WTC11 (cell line): ENCODE data around the gene RAB40B. TPM values are rescaled to one million over a fixed set of nuclear protein-coding genes. Genes with fewer than 3 reads are reported as not detected.

Source experiments
- ATAC-seq: fragments of 200-7000 bp; cut with Tn5 transposase; 2 replicates; pipeline ENCODE4 v1.10.0; 2021; ENCODE audit warnings: mild to moderate bottlenecking, moderate library complexity
- CTCF ChIA-PET: fragments of 300-600 bp; sonication (Branson Sonifier 250); formaldehyde crosslinking; loops from one replicate; lab custom pipeline; 2021; ENCODE audit warnings: antibody characterized with exemption; lab: Charles Lee
- POLR2A ChIA-PET: fragments of 350-600 bp; sonication (Branson Sonifier 250); formaldehyde crosslinking; loops from one replicate; lab custom pipeline; 2021; ENCODE audit warnings: antibody characterized with exemption; lab: Charles Lee
- DNase-seq: peaks from one replicate; pipeline ENCODE4 v3.0.0; 2021; ENCODE audit warnings: low spot score
- H3K27ac Mint-ChIP-seq: 2 replicates; pipeline ENCODE4 v1.8.0; 2021; ENCODE audit warnings: mixed read lengths
- H3K27me3 Mint-ChIP-seq: 2 replicates; pipeline ENCODE4 v1.8.0; 2021; ENCODE audit warnings: low read depth, mild to moderate bottlenecking, moderate library complexity, mixed read lengths
- H3K36me3 Mint-ChIP-seq: 2 replicates; pipeline ENCODE4 v1.8.0; 2021; ENCODE audit warnings: mixed read lengths
- H3K4me1 Mint-ChIP-seq: 2 replicates; pipeline ENCODE4 v1.8.0; 2022; ENCODE audit warnings: mixed read lengths
- H3K4me3 Mint-ChIP-seq: 2 replicates; pipeline ENCODE4 v1.8.0; 2021; ENCODE audit warnings: mild to moderate bottlenecking, moderate library complexity, mixed read lengths
- H3K9me3 Mint-ChIP-seq: 2 replicates; pipeline ENCODE4 v1.8.0; 2021; ENCODE audit warnings: mixed read lengths
- ESRRA ChIP-seq: sonication (generic); formaldehyde crosslinking; IDR thresholded peaks from 2 replicates; pipeline ENCODE4 v1.8.1; 2022; ENCODE audit warnings: mild to moderate bottlenecking, missing genetic modification reagents, borderline replicate concordance
- HMGXB4 ChIP-seq: sonication (generic); formaldehyde crosslinking; IDR thresholded peaks from 2 replicates; pipeline ENCODE4 v1.8.1; 2023; ENCODE audit warnings: mild to moderate bottlenecking, moderate library complexity, missing genetic modification reagents
- IRF2 ChIP-seq: sonication (generic); formaldehyde crosslinking; IDR thresholded peaks from 2 replicates; pipeline ENCODE4 v1.8.0; 2022; ENCODE audit warnings: low read depth, missing genetic modification reagents, borderline replicate concordance
- MAX ChIP-seq: sonication (generic); formaldehyde crosslinking; IDR thresholded peaks from 2 replicates; pipeline ENCODE4 v1.8.0; 2022; ENCODE audit warnings: mild to moderate bottlenecking, missing genetic modification reagents
- MYBL2 ChIP-seq: sonication (generic); formaldehyde crosslinking; IDR thresholded peaks from 2 replicates; pipeline ENCODE4 v1.8.1; 2023; ENCODE audit warnings: mild to moderate bottlenecking, moderate library complexity, missing genetic modification reagents
- NFE2L1 ChIP-seq: sonication (generic); formaldehyde crosslinking; IDR thresholded peaks from 2 replicates; pipeline ENCODE4 v1.8.1; 2023; ENCODE audit warnings: missing genetic modification reagents
- PRDM15 ChIP-seq: sonication (generic); formaldehyde crosslinking; IDR thresholded peaks from 2 replicates; pipeline ENCODE4 v1.8.0; 2022; ENCODE audit warnings: missing genetic modification reagents
- PREB ChIP-seq: sonication (generic); formaldehyde crosslinking; IDR thresholded peaks from 2 replicates; pipeline ENCODE4 v1.8.1; 2022; ENCODE audit warnings: mild to moderate bottlenecking, missing genetic modification reagents, moderate library complexity, borderline replicate concordance
- SMAD3 ChIP-seq: sonication (generic); formaldehyde crosslinking; IDR thresholded peaks from 2 replicates; pipeline ENCODE4 v1.8.0; 2022; ENCODE audit warnings: missing genetic modification reagents, mild to moderate bottlenecking, borderline replicate concordance
- TCF7 ChIP-seq: sonication (generic); formaldehyde crosslinking; IDR thresholded peaks from 2 replicates; pipeline ENCODE4 v1.8.0; 2022; ENCODE audit warnings: mild to moderate bottlenecking, low read depth, missing genetic modification reagents, moderate library complexity
- ZNF219 ChIP-seq: sonication (generic); formaldehyde crosslinking; IDR thresholded peaks from 2 replicates; pipeline ENCODE4 v1.8.0; 2023; ENCODE audit warnings: missing genetic modification reagents, mild to moderate bottlenecking, borderline replicate concordance
- ZNF396 ChIP-seq: fragments of 250-450 bp; sonication (Bioruptor Pico); IDR thresholded peaks from 2 replicates; pipeline ENCODE4 v1.8.0; 2021; ENCODE audit warnings: mild to moderate bottlenecking, moderate library complexity, borderline replicate concordance
- ZNF512 ChIP-seq: sonication (generic); formaldehyde crosslinking; IDR thresholded peaks from 2 replicates; pipeline ENCODE4 v1.8.1; 2022; ENCODE audit warnings: missing genetic modification reagents, borderline replicate concordance
- ZSCAN18 ChIP-seq: fragments of 250-450 bp; sonication (Bioruptor Pico); IDR thresholded peaks from 2 replicates; pipeline ENCODE4 v2.1.2; 2022; ENCODE audit warnings: mild to moderate bottlenecking, moderate library complexity
- total RNA-seq: library from RNA; stranded (reverse); gene quantifications from 3 replicates; pipeline ENCODE4 v1.2.3, GENCODE V29; 2021

RAB40B gene
- total RNA-seq, 1 experiment from 2014 or later = 3.1 TPM

- TF ChIP-seq MYBL2 (CRISPR knock-in tag) (no peak), TCF7 (CRISPR knock-in tag) (no peak)
These were observed 21.1 kb downstream of the RAB40B start (continued) for GRCh38 chr17:82677353-82677925.

GRCh38 chr17:82675476-82676245 lies 22.8 kb downstream of the RAB40B start:
- Mint-ChIP-seq H3K4me1 (no peaks in the 10 kb centered on the region), H3K27me3 (no peaks in the 10 kb centered on the region; the same call in 1 of the 2 replicates), H3K9me3 (peaks cover 14% of the 10 kb centered on the region), H3K36me3 (no peaks in the 10 kb centered on the region), H3K4me3 (no peak overlapping the region), H3K27ac (no peak overlapping the region)
- TF ChIP-seq IRF2 (CRISPR knock-in tag) (no peak), HMGXB4 (CRISPR knock-in tag) (no peak), ESRRA (no peak), ZNF512 (CRISPR knock-in tag) (no peak), NFE2L1 (CRISPR knock-in tag) (no peak), SMAD3 (no peak), ZSCAN18 (CRISPR knock-in tag) (no peak), ZNF219 (CRISPR knock-in tag) (no peak)
- ATAC-seq (no peak), DNase-seq (no peak)
- ChIA-PET POLR2A (no interaction called here), CTCF (no interaction called here)

GRCh38 chr17:82674656-82675475 lies 23.6 kb downstream of the RAB40B start:
- H3K27ac Mint-ChIP-seq = no peak overlapping the region; the same call in 1 of the 2 replicates
- H3K4me1 Mint-ChIP-seq = no peaks in the 10 kb centered on the region
- no peaks in the 10 kb centered on the region; the same call in 1 of the 2 replicates for H3K27me3 Mint-ChIP-seq
- no peak for ATAC-seq
- DNase-seq = no peak
- no peaks in the 10 kb centered on the region for H3K36me3 Mint-ChIP-seq
- peaks cover 14% of the 10 kb centered on the region for H3K9me3 Mint-ChIP-seq
- POLR2A ChIA-PET = no interaction called here
- H3K4me3 Mint-ChIP-seq = no peak overlapping the region
- no peak for TF ChIP-seq PREB (CRISPR knock-in tag)
- no peak for TF ChIP-seq PRDM15 (CRISPR knock-in tag)
- no peak for TF ChIP-seq MAX (CRISPR knock-in tag)
- no peak for TF ChIP-seq ZNF396 (CRISPR knock-in tag)
- CTCF ChIA-PET = no interaction called here
